ENCODE data around the gene NDUFAF8.

- TF ChIP-seq CTCF (IDR thresholded peaks at IDR 0.05) (no peak), POLR2A (IDR thresholded peaks at IDR 0.05) (no peak)
Measured at GRCh38 chr17:81290230-81290629, 51.1 kb downstream of the NDUFAF8 start.
